K562 (cell line): ENCODE results near the gene MAML3. TPM values are rescaled to one million over a fixed set of nuclear protein-coding genes. Genes with fewer than 3 reads are reported as not detected.

ENCODE experiments used
- ATAC-seq: fragments of 200-7000 bp; cut with Tn5 transposase; 3 replicates; pipeline ENCODE4 v1.9.1; 2020; ENCODE audit warnings: moderate library complexity
- BruUV-seq: library from RNA; stranded (reverse); fragments of 400-500 nt; replicated peaks from 2 replicates; lab custom pipeline; 2021; lab: Mats Ljungman, UMichigan
- CTCF ChIA-PET: fragments of 300-600 bp; formaldehyde crosslinking; extraction: SDS; loops from one replicate; lab custom pipeline; 2021; ENCODE audit warnings: low intra/inter-chr PET ratio; lab: Yijun Ruan, JAX
- POLR2A ChIA-PET: fragments of 300-600, 350-650 bp; sonication (Branson Sonifier 250); formaldehyde crosslinking; extraction: SDS; loops from one replicate; lab custom pipeline; 2021; ENCODE audit warnings: antibody characterized with exemption, inconsistent platforms; lab: Yijun Ruan, JAX
- DNase-seq, 4 experiments: peaks; one replicate each; pipeline versions ENCODE4 v3.0.0 to v3.0.0-alpha.2; 2011 to 2018; ENCODE audit warnings: low spot score in 3 of 4, mixed read lengths in 3 of 4; ENCODE audit errors: extremely low read depth in 1 of 4
- FAIRE-seq: peaks from 2 replicates; lab custom pipeline; 2011; peaks lifted over from hg19 to GRCh38; lab: Jason Lieb, UNC
- H2AFZ ChIP-seq: 2 replicates; pipeline ENCODE4 v1.6.0; 2011; ENCODE audit warnings: low read depth, low read length, control low read depth, inconsistent platforms
- H3K27ac ChIP-seq: fragments of 200-600 bp; 3 replicates; pipeline ENCODE4 v1.8.0; 2011; ENCODE audit warnings: low read depth, mild to moderate bottlenecking, control low read depth, inconsistent platforms, low read length, moderate library complexity, mixed read lengths; ENCODE audit errors: extremely low read depth
- H3K27me3 ChIP-seq, 2 experiments: fragments of 300-600 bp in 1 of 2; 2 replicates in 1 of 2; 3 replicates in 1 of 2; pipeline versions ENCODE4 v1.6.0 to v1.8.0; 2011; ENCODE audit warnings: inconsistent platforms in 2 of 2, low read length in 2 of 2, mild to moderate bottlenecking in 1 of 2, mixed read lengths in 1 of 2, moderate library complexity in 1 of 2; ENCODE audit not compliant: control insufficient read depth in 2 of 2, insufficient read depth in 2 of 2
- H3K36me3 ChIP-seq: fragments of 300-600 bp; 3 replicates; pipeline ENCODE4 v1.8.0; 2011; ENCODE audit warnings: mild to moderate bottlenecking, low read length, inconsistent platforms; ENCODE audit not compliant: control insufficient read depth, insufficient read depth
- H3K4me1 ChIP-seq, 2 experiments: fragments of 200-600 bp in 1 of 2; replicated peaks in 1 of 2; 2 replicates in 1 of 2; 3 replicates in 1 of 2; pipeline versions ENCODE4 v1.5.1 to v1.8.0; 2011; ENCODE audit warnings: inconsistent platforms in 2 of 2, low read length in 2 of 2, mild to moderate bottlenecking in 1 of 2, mixed read lengths in 1 of 2, moderate library complexity in 1 of 2; ENCODE audit not compliant: control insufficient read depth in 2 of 2, insufficient read depth in 2 of 2
- H3K4me2 ChIP-seq: 2 replicates; pipeline ENCODE4 v1.6.1; 2011; ENCODE audit warnings: low read length, control low read depth, inconsistent platforms, mixed read lengths; ENCODE audit not compliant: insufficient read depth
- H3K4me3 ChIP-seq: fragments of 200-600 bp; sonication (generic), shearing (Covaris generic); 2 replicates; pipeline ENCODE4 v1.5.1; 2016; ENCODE audit warnings: control low read depth, inconsistent platforms
- H3K79me2 ChIP-seq: fragments of 200-600 bp; 3 replicates; pipeline ENCODE4 v1.8.0; 2011; ENCODE audit warnings: low read length, inconsistent platforms; ENCODE audit not compliant: control insufficient read depth, insufficient read depth
- H3K9ac ChIP-seq, 2 experiments: 2 replicates each; pipeline versions ENCODE4 v1.6.0 to v1.6.1; 2011; ENCODE audit warnings: low read depth in 2 of 2, low read length in 2 of 2, control low read depth in 1 of 2, inconsistent platforms in 1 of 2, mild to moderate bottlenecking in 1 of 2, mixed read lengths in 1 of 2; ENCODE audit not compliant: insufficient read depth in 1 of 2
- H3K9me1 ChIP-seq: one replicate; pipeline ENCODE4 v1.6.0; 2011; ENCODE audit warnings: inconsistent platforms, mild to moderate bottlenecking, low read length, moderate library complexity; ENCODE audit not compliant: control insufficient read depth, insufficient read depth
- H3K9me3 ChIP-seq: replicated peaks from 2 replicates; pipeline ENCODE4 v1.5.1; 2011; ENCODE audit warnings: low read depth, low read length, inconsistent platforms; ENCODE audit not compliant: control insufficient read depth, insufficient read depth
- H4K20me1 ChIP-seq: replicated peaks from 2 replicates; pipeline ENCODE4 v1.6.1; 2011; ENCODE audit warnings: low read length, inconsistent platforms, mixed read lengths; ENCODE audit not compliant: control insufficient read depth, insufficient read depth
- EGR1 ChIP-seq: fragments of 450-650 bp; conservative IDR thresholded peaks from 2 replicates; pipeline ENCODE4 v1.6.1; 2017; ENCODE audit warnings: mild to moderate bottlenecking
- KDM2B ChIP-seq: fragments of 250-450 bp; sonication (Bioruptor Pico); IDR thresholded peaks from 2 replicates; pipeline ENCODE4 v1.8.0; 2021; ENCODE audit warnings: mild to moderate bottlenecking, moderate library complexity
- PHB2 ChIP-seq: fragments of 450-650 bp; IDR thresholded peaks from 2 replicates; pipeline ENCODE4 v1.6.1; 2017; ENCODE audit warnings: low read depth
- RBM17 ChIP-seq: fragments of 200-400 bp; formaldehyde crosslinking; IDR thresholded peaks from 2 replicates; pipeline ENCODE4 v1.6.1; 2017; ENCODE audit warnings: low read depth, mild to moderate bottlenecking, low read length, borderline replicate concordance
- SIN3A ChIP-seq, 2 experiments: fragments of 150-350 bp in 1 of 2; IDR thresholded peaks; 2 replicates each; pipeline ENCODE4 v1.6.1; 2011 to 2016; ENCODE audit warnings: borderline replicate concordance in 2 of 2, low read depth in 2 of 2, low read length in 2 of 2, mild to moderate bottlenecking in 2 of 2, moderate library complexity in 2 of 2; ENCODE audit not compliant: control insufficient read depth in 1 of 2
- TGIF2 ChIP-seq: sonication (generic); formaldehyde crosslinking; IDR thresholded peaks from 2 replicates; pipeline ENCODE4 v1.8.1; 2022; ENCODE audit warnings: mild to moderate bottlenecking, missing genetic modification reagents, moderate library complexity
- WGBS: fragments of 100-300 bp; shearing (Covaris generic); methylation state at CpG from one replicate; pipeline ENCODE4 v1.1.6; 2016; ENCODE audit warnings: low coverage, mixed read lengths; ENCODE audit not compliant: insufficient coverage; ENCODE audit errors: missing lambda C conversion rate; 5-methylcytosine and 5-hydroxymethylcytosine counted together
- in situ Hi-C: fragments of 300-500 bp; cut with MboI; formaldehyde crosslinking; loops from 4 replicates; pipeline ENCODE4 v1.15.0; 2018; ENCODE audit warnings: inconsistent platforms, mixed read lengths
- intact Hi-C: fragments of 100-400 bp; cut with micrococcal nuclease; formaldehyde crosslinking; loops from 2 replicates; pipeline ENCODE4 v1.14.2; 2022
- polyA plus RNA-seq, 8 experiments: library from polyadenylated mRNA; depleted of rRNA in 4 of 8; stranded (reverse) in 5 of 8; unstranded in 3 of 8; fragments of >200 nt; fragmentation: Nextera tagmentation in 2 of 8; fragmentation: Illumina TruSeq in 1 of 8; extraction: Ambion mirVana in 2 of 8; extraction: Trizol in 1 of 8; gene quantifications; 2 replicates each; pipeline versions ENCODE4 v1.2.1 to v1.2.3, GENCODE V29; 2011 to 2014; ENCODE audit warnings: inconsistent platforms in 1 of 8, missing spikeins in 1 of 8
- total RNA-seq, 7 experiments: library from RNA; depleted of rRNA in 6 of 7; stranded (reverse); fragments of >200 nt in 6 of 7; fragmentation: Illumina TruSeq in 2 of 7; extraction: Trizol in 2 of 7; gene quantifications; 2 replicates each; pipeline versions ENCODE4 v1.2.1 to v1.2.3, GENCODE V29; 2011 to 2021; ENCODE audit warnings: low replicate concordance in 1 of 7
- TF ChIP-seq, protein P1 (sequence below): fragments of 250-450 bp; sonication (Bioruptor Pico); IDR thresholded peaks from 2 replicates; pipeline ENCODE4 v1.8.0; 2021; ENCODE audit warnings: moderate library complexity, mild to moderate bottlenecking, inconsistent platforms

The MAML3 gene
- total and polyA plus RNA-seq, 9 of the 15 experiments (the other 6 are each of a cell fraction or from before 2014, with no cell fraction given) = 0.01 to 0.55 (median 0.25) TPM

DNA sequence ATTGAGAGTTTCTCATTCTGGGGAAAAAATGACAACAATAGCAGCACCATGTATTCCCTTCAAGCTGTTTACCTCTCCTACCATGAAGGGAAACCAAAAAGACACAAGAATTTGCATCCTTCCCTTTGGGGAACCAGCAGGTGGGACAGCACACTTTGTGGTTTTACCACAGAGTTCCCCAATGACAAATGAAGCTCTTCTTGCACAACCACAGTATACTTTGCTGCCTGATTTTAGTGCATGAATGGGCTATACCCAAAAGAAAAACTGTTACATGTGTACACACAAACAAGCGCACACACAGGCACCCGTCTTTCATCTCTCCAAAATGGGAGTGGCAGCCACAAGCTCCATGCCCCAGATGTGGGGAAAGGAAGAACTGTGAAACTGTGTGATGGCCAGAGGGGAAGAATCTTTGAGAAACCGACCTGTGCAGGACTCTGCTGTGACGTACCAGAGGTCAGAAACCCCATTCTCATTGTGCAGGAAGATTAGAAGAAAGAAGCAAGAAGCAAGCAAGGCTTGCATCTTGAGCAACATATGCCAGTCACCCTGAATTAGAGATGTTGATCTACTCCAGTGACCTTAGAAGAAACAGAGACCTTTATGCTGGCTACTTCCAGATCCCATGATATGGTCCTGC, 2.7 kb upstream of the MAML3 start:
- BruUV-seq = no TSS peak
- peaks cover 7 to 17% of the 10 kb centered on the region in 2 experiments; a peak in 3 of 5 replicates for H3K27me3 ChIP-seq
- H3K4me2 ChIP-seq = no peak overlapping the region
- no peak for FAIRE-seq
- H3K9ac ChIP-seq = no peak overlapping the region; a peak in 1 of 4 replicates
- in situ Hi-C loops = no loop called here
- POLR2A ChIA-PET = interaction anchor here (1.5 kb wide), 1 partner anchor 8 kb away, joined by 4 read pairs; no protein-coding TSS in a partner anchor
- peaks cover 0 to 25% of the 10 kb centered on the region in 2 experiments; a peak in 3 of 5 replicates for H3K4me1 ChIP-seq
- ATAC-seq = no peak
- H3K4me3 ChIP-seq = no peak overlapping the region
- no peak overlapping the region for H3K27ac ChIP-seq
- TF ChIP-seq EGR1 = no peak
- TF ChIP-seq, protein P1, sequence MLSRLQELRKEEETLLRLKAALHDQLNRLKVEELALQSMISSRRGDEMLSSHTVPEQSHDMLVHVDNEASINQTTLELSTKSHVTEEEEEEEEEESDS (CRISPR knock-in tag) = no peak
- no peak for TF ChIP-seq KDM2B (CRISPR knock-in tag)
- no peak for TF ChIP-seq PHB2
- no peak for TF ChIP-seq TGIF2
- TF ChIP-seq RBM17 = no peak
- no peak for TF ChIP-seq SIN3A (IDR thresholded peaks at IDR 0.05; ENCODE audit: borderline replicate concordance in 2 of 2, control insufficient read depth in 1 of 2, low read depth in 2 of 2, low read length in 2 of 2)
- TF ChIP-seq, all 486 proteins: peak for 0
- H3K79me2 ChIP-seq = no peaks in the 10 kb centered on the region
- intact Hi-C loops = no loop called here
- CTCF ChIA-PET = no interaction called here
- WGBS = 6% methylated on average over 4 of the region's 4 CpGs
- H2AFZ ChIP-seq = peak overlapping the region; percentile 30; the same call in 1 of the 2 replicates
- H3K36me3 ChIP-seq = no peaks in the 10 kb centered on the region
- no peaks in the 10 kb centered on the region for H3K9me3 ChIP-seq
- H4K20me1 ChIP-seq = no peaks in the 10 kb centered on the region
- DNase-seq = no peak
- no peaks in the 10 kb centered on the region for H3K9me1 ChIP-seq
